ENCODE measurements around the gene SRC.

SRC gene

GRCh38 chr20:37387519-37388269 lies 41.8 kb downstream of the SRC start:
- TF ChIP-seq CTCF (IDR thresholded peaks at IDR 0.05; ENCODE audit: low read depth, low read length): no peak
- DNase-seq (ENCODE audit: extremely low read depth, low read depth): no peak

GRCh38 chr20:37388831-37389230 lies 42.9 kb downstream of the SRC start:
- no peak for TF ChIP-seq CTCF (IDR thresholded peaks at IDR 0.05; ENCODE audit: low read depth, low read length)
- no peak for DNase-seq (ENCODE audit: extremely low read depth, low read depth)

GRCh38 chr20:37389241-37389747 lies 43.4 kb downstream of the SRC start:
- no peak for DNase-seq (ENCODE audit: extremely low read depth, low read depth)
- TF ChIP-seq CTCF (IDR thresholded peaks at IDR 0.05; ENCODE audit: low read depth, low read length): no peak

GRCh38 chr20:37389844-37390275 lies 43.9 kb downstream of the SRC start:
- no peak for DNase-seq (ENCODE audit: extremely low read depth, low read depth)
- TF ChIP-seq CTCF (IDR thresholded peaks at IDR 0.05; ENCODE audit: low read depth, low read length): no peak

GRCh38 chr20:37390503-37390890 lies 44.6 kb downstream of the SRC start:
- TF ChIP-seq CTCF (IDR thresholded peaks at IDR 0.05; ENCODE audit: low read depth, low read length): no peak
- no peak for DNase-seq (ENCODE audit: extremely low read depth, low read depth)

GRCh38 chr20:37390891-37391525 lies 45.1 kb downstream of the SRC start:
- DNase-seq (ENCODE audit: extremely low read depth, low read depth): no peak
- TF ChIP-seq CTCF (IDR thresholded peaks at IDR 0.05; ENCODE audit: low read depth, low read length): no peak

Data from AG09319 (cell line).